KMS-11 (cell line): ENCODE measurements around the gene PTGES2.

Experiments
- H2AFZ ChIP-seq: fragments of 200-600 bp; sonication (generic); 2 replicates; pipeline ENCODE4 v1.6.1; 2016; ENCODE audit warnings: antibody characterized with exemption, mixed run types, low read depth
- H3K27ac ChIP-seq: fragments of 200-600 bp; sonication (generic); 2 replicates; pipeline ENCODE4 v1.6.1; 2016; ENCODE audit warnings: mild to moderate bottlenecking, mixed run types
- H3K27me3 ChIP-seq: fragments of 200-600 bp; sonication (generic); 2 replicates; pipeline ENCODE4 v1.6.1; 2017; ENCODE audit warnings: mild to moderate bottlenecking, low read depth, mixed run types, moderate library complexity; ENCODE audit not compliant: insufficient read depth
- H3K36me3 ChIP-seq: fragments of 200-600 bp; sonication (generic); 2 replicates; pipeline ENCODE4 v1.6.1; 2017; ENCODE audit warnings: mild to moderate bottlenecking, mixed run types; ENCODE audit not compliant: insufficient read depth
- H3K4me1 ChIP-seq: fragments of 200-600 bp; sonication (generic); 2 replicates; pipeline ENCODE4 v1.6.1; 2016; ENCODE audit warnings: mild to moderate bottlenecking, low read depth, mixed run types; ENCODE audit not compliant: poor library complexity, severe bottlenecking
- H3K4me2 ChIP-seq: fragments of 200-600 bp; sonication (generic); 2 replicates; pipeline ENCODE4 v1.7.0; 2016; ENCODE audit warnings: mild to moderate bottlenecking, mixed run types
- H3K4me3 ChIP-seq: fragments of 200-600 bp; sonication (generic); IDR thresholded peaks from 2 replicates; pipeline ENCODE4 v1.6.1; 2017; ENCODE audit warnings: low read depth, low read length, mixed read lengths; ENCODE audit not compliant: insufficient read depth
- H3K79me2 ChIP-seq: fragments of 200-600 bp; sonication (generic); 2 replicates; pipeline ENCODE4 v1.6.1; 2016; ENCODE audit warnings: low read depth, mixed run types; ENCODE audit not compliant: insufficient read depth
- H3K9ac ChIP-seq: fragments of 200-600 bp; sonication (generic); 2 replicates; pipeline ENCODE4 v1.6.1; 2016; ENCODE audit warnings: mild to moderate bottlenecking, mixed run types
- H4K20me1 ChIP-seq: fragments of 200-600 bp; sonication (generic); 2 replicates; pipeline ENCODE4 v1.6.1; 2016; ENCODE audit warnings: mild to moderate bottlenecking, mixed run types; ENCODE audit not compliant: insufficient read depth
- TF ChIP-seq, protein P1 (sequence below): fragments of 200-600 bp; sonication (generic); conservative IDR thresholded peaks from 2 replicates; pipeline ENCODE4 v1.6.1; 2017; ENCODE audit warnings: low read depth, mild to moderate bottlenecking, antibody characterized with exemption, low read length, moderate library complexity, mixed read lengths

PTGES2 gene

GRCh38 chr9:128149001-128149701 is 21.6 kb upstream of the PTGES2 start, which contains the start of gene LCN2:
TSS of gene LCN2 (plus strand) at chr9:128149453. CDS start at chr9:128149526, 73 bp downstream.
- no peaks in the 10 kb centered on the region; the same call in 1 of the 2 replicates for H3K27me3 ChIP-seq
- no peak within 1 kb of the TSS for H3K9ac ChIP-seq
- H2AFZ ChIP-seq = no peak within 1 kb of the TSS
- no peaks in the 10 kb centered on the region for H4K20me1 ChIP-seq
- H3K4me1 ChIP-seq = no peaks in the 10 kb centered on the region
- TF ChIP-seq, protein P1, sequence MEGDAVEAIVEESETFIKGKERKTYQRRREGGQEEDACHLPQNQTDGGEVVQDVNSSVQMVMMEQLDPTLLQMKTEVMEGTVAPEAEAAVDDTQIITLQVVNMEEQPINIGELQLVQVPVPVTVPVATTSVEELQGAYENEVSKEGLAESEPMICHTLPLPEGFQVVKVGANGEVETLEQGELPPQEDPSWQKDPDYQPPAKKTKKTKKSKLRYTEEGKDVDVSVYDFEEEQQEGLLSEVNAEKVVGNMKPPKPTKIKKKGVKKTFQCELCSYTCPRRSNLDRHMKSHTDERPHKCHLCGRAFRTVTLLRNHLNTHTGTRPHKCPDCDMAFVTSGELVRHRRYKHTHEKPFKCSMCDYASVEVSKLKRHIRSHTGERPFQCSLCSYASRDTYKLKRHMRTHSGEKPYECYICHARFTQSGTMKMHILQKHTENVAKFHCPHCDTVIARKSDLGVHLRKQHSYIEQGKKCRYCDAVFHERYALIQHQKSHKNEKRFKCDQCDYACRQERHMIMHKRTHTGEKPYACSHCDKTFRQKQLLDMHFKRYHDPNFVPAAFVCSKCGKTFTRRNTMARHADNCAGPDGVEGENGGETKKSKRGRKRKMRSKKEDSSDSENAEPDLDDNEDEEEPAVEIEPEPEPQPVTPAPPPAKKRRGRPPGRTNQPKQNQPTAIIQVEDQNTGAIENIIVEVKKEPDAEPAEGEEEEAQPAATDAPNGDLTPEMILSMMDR = no peak
- H3K36me3 ChIP-seq = no peaks in the 10 kb centered on the region
- H3K79me2 ChIP-seq = no peaks in the 10 kb centered on the region
- no peak within 1 kb of the TSS for H3K4me2 ChIP-seq
- H3K27ac ChIP-seq = no peak within 1 kb of the TSS
- H3K4me3 ChIP-seq = no peak within 1 kb of the TSS

GRCh38 chr9:128148509-128149000 is 21.0 kb upstream of the PTGES2 start:
- H3K4me3 ChIP-seq = no peak overlapping the region
- H2AFZ ChIP-seq = no peak overlapping the region
- H3K79me2 ChIP-seq = no peaks in the 10 kb centered on the region
- H3K27ac ChIP-seq = no peak overlapping the region
- H3K9ac ChIP-seq = no peak overlapping the region
- H3K4me2 ChIP-seq = no peak overlapping the region
- TF ChIP-seq, protein P1 = no peak
- H3K36me3 ChIP-seq = no peaks in the 10 kb centered on the region
- no peaks in the 10 kb centered on the region for H4K20me1 ChIP-seq
- H3K4me1 ChIP-seq = no peaks in the 10 kb centered on the region
- no peaks in the 10 kb centered on the region; the same call in 1 of the 2 replicates for H3K27me3 ChIP-seq

- Histone ChIP-seq H3K4me2 (no peak overlapping the region), H3K4me1 (no peaks in the 10 kb centered on the region), H4K20me1 (no peaks in the 10 kb centered on the region), H3K9ac (no peak overlapping the region), H3K79me2 (no peaks in the 10 kb centered on the region), H3K36me3 (no peaks in the 10 kb centered on the region), H2AFZ (no peak overlapping the region), H3K4me3 (no peak overlapping the region), H3K27me3 (peaks cover 3% of the 10 kb centered on the region; the same call in 1 of the 2 replicates), H3K27ac (no peak overlapping the region)
- TF ChIP-seq, protein P1 = no peak
Measured at GRCh38 chr9:128146591-128147120, 19.1 kb upstream of the PTGES2 start.

DNA sequence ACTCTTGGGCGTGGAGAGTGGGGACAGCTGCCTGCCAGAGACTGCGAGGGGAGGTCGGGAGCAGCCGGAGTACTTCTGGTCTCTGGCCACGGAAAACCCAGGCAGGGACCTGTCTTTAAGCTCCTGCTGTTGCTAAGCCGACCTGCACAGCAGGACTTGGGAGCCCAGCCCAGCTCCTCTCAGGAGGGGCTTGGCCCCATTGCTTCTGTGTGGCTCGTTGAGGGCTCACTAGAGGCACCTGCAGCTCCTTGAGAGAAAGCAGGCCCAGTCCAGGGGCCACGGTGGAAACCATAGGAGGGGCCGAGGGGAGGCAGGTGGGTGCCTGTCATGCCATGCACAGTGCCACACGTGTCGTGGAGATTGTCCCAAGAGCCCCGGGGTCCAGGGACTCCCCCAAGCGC is 18.4 kb upstream of the PTGES2 start:
- H3K9ac ChIP-seq = no peak overlapping the region
- no peak overlapping the region for H3K27ac ChIP-seq
- H3K79me2 ChIP-seq = no peaks in the 10 kb centered on the region
- no peak overlapping the region for H3K4me3 ChIP-seq
- no peaks in the 10 kb centered on the region for H3K4me1 ChIP-seq
- H3K27me3 ChIP-seq = peaks cover 5% of the 10 kb centered on the region; the same call in 1 of the 2 replicates
- H3K4me2 ChIP-seq = no peak overlapping the region
- TF ChIP-seq, protein P1 = no peak
- H2AFZ ChIP-seq = no peak overlapping the region
- H3K36me3 ChIP-seq = no peaks in the 10 kb centered on the region
- no peaks in the 10 kb centered on the region for H4K20me1 ChIP-seq
